Measurements from ENCODE around the gene CBLB.

The CBLB gene

GRCh38 chr3:105813710-105814109, 55.1 kb downstream of the CBLB start:
- no peak for DNase-seq (ENCODE audit: low read depth in 2 of 2)
- H3K4me3 ChIP-seq (replicated peaks in 1 of 2; ENCODE audit: low read depth in 2 of 2, low read length in 2 of 2), result no peak overlapping the region
- TF ChIP-seq CTCF (IDR thresholded peaks at IDR 0.05; ENCODE audit: low read depth, low read length), result no peak

GRCh38 chr3:105812194-105812586, 56.6 kb downstream of the CBLB start:
- TF ChIP-seq CTCF (IDR thresholded peaks at IDR 0.05; ENCODE audit: low read depth, low read length), result no peak
- H3K4me3 ChIP-seq (replicated peaks in 1 of 2; ENCODE audit: low read depth in 2 of 2, low read length in 2 of 2), result no peak overlapping the region
- peak; percentile 34 to 88 for DNase-seq (ENCODE audit: low read depth in 2 of 2)

GRCh38 chr3:105811518-105812193, 57.2 kb downstream of the CBLB start:
- no peak for DNase-seq (ENCODE audit: low read depth in 2 of 2)
- TF ChIP-seq CTCF (IDR thresholded peaks at IDR 0.05; ENCODE audit: low read depth, low read length), result no peak
- H3K4me3 ChIP-seq (replicated peaks in 1 of 2; ENCODE audit: low read depth in 2 of 2, low read length in 2 of 2), result no peak overlapping the region

GRCh38 chr3:105809208-105809888, 59.5 kb downstream of the CBLB start:
- TF ChIP-seq CTCF (IDR thresholded peaks at IDR 0.05; ENCODE audit: low read depth, low read length), result no peak
- DNase-seq (ENCODE audit: low read depth in 2 of 2), result no peak
- no peak overlapping the region for H3K4me3 ChIP-seq (replicated peaks in 1 of 2; ENCODE audit: low read depth in 2 of 2, low read length in 2 of 2)

GRCh38 chr3:105807701-105808100, 61.1 kb downstream of the CBLB start:
- no peak for DNase-seq (ENCODE audit: low read depth in 2 of 2)
- no peak for TF ChIP-seq CTCF (IDR thresholded peaks at IDR 0.05; ENCODE audit: low read depth, low read length)
- no peak overlapping the region for H3K4me3 ChIP-seq (replicated peaks in 1 of 2; ENCODE audit: low read depth in 2 of 2, low read length in 2 of 2)

GRCh38 chr3:105807146-105807545, 61.7 kb downstream of the CBLB start:
- no peak for DNase-seq (ENCODE audit: low read depth in 2 of 2)
- no peak overlapping the region for H3K4me3 ChIP-seq (replicated peaks in 1 of 2; ENCODE audit: low read depth in 2 of 2, low read length in 2 of 2)
- no peak for TF ChIP-seq CTCF (IDR thresholded peaks at IDR 0.05; ENCODE audit: low read depth, low read length)
